ENCODE results near the gene LYPLAL1. TPM values are rescaled to one million over a fixed set of nuclear protein-coding genes. Genes with fewer than 3 reads are reported as not detected.

LYPLAL1 gene
- total and polyA plus RNA-seq, 2 of the 8 experiments (the other 6 are each of a cell fraction or from before 2014, with no cell fraction given), result 6.3 to 23.8 TPM

- H4K8ac ChIP-seq (ENCODE audit: extremely low read depth, insufficient read depth, low read length), result no peak overlapping the region
- H4K5ac ChIP-seq (ENCODE audit: insufficient read length, low read depth, low read length), result no peak overlapping the region
- no peak overlapping the region for H3K4me3 ChIP-seq (ENCODE audit: extremely low read depth in 1 of 4, insufficient read depth in 2 of 4, low read depth in 3 of 4, low read length in 4 of 4)
- H2AFZ ChIP-seq (ENCODE audit: low read length), result no peak overlapping the region
- no peak overlapping the region for H2BK12ac ChIP-seq (ENCODE audit: low read depth, low read length)
- no peak overlapping the region for H3K4me2 ChIP-seq (ENCODE audit: insufficient read depth in 1 of 2, low read depth in 2 of 2, low read length in 2 of 2)
- DNase-seq (ENCODE audit: low read depth in 1 of 2, low spot score in 2 of 2) (no peak), FAIRE-seq (no peak)
- H3K36me3 ChIP-seq (ENCODE audit: control insufficient read depth in 2 of 4, insufficient read depth in 4 of 4, low read length in 3 of 4), result peaks cover 0 to 10% (median 0%) of the 10 kb centered on the region in 4 experiments; a peak in 2 of 8 replicates
- no peak overlapping the region for H2AK5ac ChIP-seq (ENCODE audit: low read depth, low read length)
- WGBS, 2 experiments (ENCODE audit: extremely low coverage in 1 of 2, insufficient coverage in 1 of 2, insufficient read length in 1 of 2, insufficient replicate concordance in 2 of 2, low coverage in 1 of 2, low lambda C conversion rate in 2 of 2, missing lambda C conversion rate in 1 of 2), result 92% methylated on average over 4 of the region's 4 CpGs; no CpG with 5 or more reads in 1 of the 2 experiments
- H3K56ac ChIP-seq (replicated peaks; ENCODE audit: insufficient read length, low read depth, low read length), result no peak overlapping the region
- no peak overlapping the region for H3K23ac ChIP-seq (ENCODE audit: insufficient read length)
- no peak overlapping the region for H2BK120ac ChIP-seq (replicated peaks; ENCODE audit: low read depth, low read length)
- peaks cover 0 to 15% of the 10 kb centered on the region in 2 experiments; a peak in 1 of 4 replicates for H3K79me2 ChIP-seq (ENCODE audit: control insufficient read depth in 1 of 2, insufficient read depth in 2 of 2, low read length in 2 of 2)
- ChIA-PET CTCF (ENCODE audit: partially characterized antibody) (no interaction called here), POLR2A (ENCODE audit: partially characterized antibody) (interaction anchor here (1.0 kb wide), 1 partner anchor 10 kb away, joined by 3 read pairs; no protein-coding TSS in a partner anchor)
- no peak overlapping the region for H3K27ac ChIP-seq (ENCODE audit: low read depth, low read length)
- H2BK20ac ChIP-seq (ENCODE audit: low read length), result no peak overlapping the region
- no peak overlapping the region for H4K91ac ChIP-seq (replicated peaks; ENCODE audit: insufficient read length, low read length)
- H2BK15ac ChIP-seq (ENCODE audit: low read length), result no peak overlapping the region
- H3K79me1 ChIP-seq (ENCODE audit: low read depth, low read length), result no peaks in the 10 kb centered on the region
- no peak overlapping the region for H3K9ac ChIP-seq (replicated peaks in 1 of 4; ENCODE audit: extremely low read depth in 1 of 4, low read depth in 3 of 4, low read length in 3 of 4)
- no peak overlapping the region for H3K4ac ChIP-seq (replicated peaks; ENCODE audit: insufficient read length, low read depth, low read length)
- H2BK5ac ChIP-seq (ENCODE audit: low read depth, low read length), result no peak overlapping the region
- TF ChIP-seq CBX8 (IDR thresholded peaks at IDR 0.05; ENCODE audit: borderline replicate concordance, low read depth, low read length) (no peak), JUN (IDR thresholded peaks at IDR 0.05; ENCODE audit: low read depth, low read length) (no peak), SIN3A (conservative IDR thresholded peaks at IDR 0.05 in 1 of 2, IDR thresholded peaks at IDR 0.05 in 1 of 2; ENCODE audit: low read depth in 1 of 2, low read length in 2 of 2) (no peak), NANOG (IDR thresholded peaks at IDR 0.05; ENCODE audit: insufficient read depth, low read depth, low read length, poor library complexity, severe bottlenecking) (no peak), KDM1A (IDR thresholded peaks at IDR 0.05; ENCODE audit: borderline replicate concordance, low read length) (no peak), SAP30 (IDR thresholded peaks at IDR 0.05; ENCODE audit: insufficient read depth, insufficient replicate concordance, low read length) (no peak), SIX5 (IDR thresholded peaks at IDR 0.05; ENCODE audit: low read depth, low read length) (no peak)
- H4K20me1 ChIP-seq (replicated peaks in 1 of 2; ENCODE audit: control insufficient read depth in 1 of 2, insufficient read depth in 2 of 2, low read length in 2 of 2), result no peaks in the 10 kb centered on the region
- H3K4me1 ChIP-seq (replicated peaks in 1 of 4; ENCODE audit: control insufficient read depth in 3 of 4, insufficient read depth in 4 of 4, low read length in 3 of 4), result peaks cover 0 to 4% (median 2%) of the 10 kb centered on the region in 4 experiments; a peak in 4 of 7 replicates
- no peaks in the 10 kb centered on the region for H3K9me3 ChIP-seq (ENCODE audit: insufficient read depth in 2 of 2, low read depth in 1 of 2, low read length in 1 of 2)
- H3K23me2 ChIP-seq (ENCODE audit: low read depth, low read length), result peaks cover 3% of the 10 kb centered on the region; the same call in 1 of the 2 replicates
- no peak overlapping the region for H3K14ac ChIP-seq (ENCODE audit: insufficient read length)
- H3K18ac ChIP-seq (ENCODE audit: extremely low read depth, low read length), result no peak overlapping the region
- H3K27me3 ChIP-seq (replicated peaks in 1 of 4; ENCODE audit: control insufficient read depth in 3 of 4, extremely low read depth in 1 of 4, insufficient read depth in 3 of 4, low read length in 3 of 4), result no peaks in the 10 kb centered on the region
Observed at GRCh38 chr1:219176168-219176567, 2.5 kb downstream of the LYPLAL1 start.

All from H1 (cell line).